H9 (cell line): ENCODE data around the gene INPP5A. TPM values are rescaled to one million over a fixed set of nuclear protein-coding genes. Genes with fewer than 3 reads are reported as not detected.

ENCODE experiments used
- DNase-seq: peaks from one replicate; pipeline ENCODE4 v3.0.0-alpha.2; 2017
- H2AFZ ChIP-seq: one replicate; pipeline ENCODE4 v1.6.1; 2013; ENCODE audit warnings: mild to moderate bottlenecking, low read length, control low read depth, moderate library complexity
- H2AK5ac ChIP-seq: 2 replicates; pipeline ENCODE4 v1.6.1; 2013; ENCODE audit warnings: low read length, control low read depth, mixed read lengths; ENCODE audit not compliant: insufficient read length
- H2BK120ac ChIP-seq: one replicate; pipeline ENCODE4 v1.6.1; 2013; ENCODE audit warnings: low read depth, mild to moderate bottlenecking, low read length, control low read depth, inconsistent platforms; ENCODE audit not compliant: poor library complexity, severe bottlenecking
- H2BK12ac ChIP-seq: 2 replicates; pipeline ENCODE4 v1.6.1; 2013; ENCODE audit warnings: low read length, control low read depth, mixed read lengths, low read depth; ENCODE audit not compliant: insufficient read length
- H2BK15ac ChIP-seq: 2 replicates; pipeline ENCODE4 v1.6.1; 2013; ENCODE audit warnings: low read depth, low read length, control low read depth
- H2BK20ac ChIP-seq: one replicate; pipeline ENCODE4 v1.6.1; 2013; ENCODE audit warnings: low read depth, mild to moderate bottlenecking, low read length, control low read depth, inconsistent platforms; ENCODE audit not compliant: poor library complexity, severe bottlenecking
- H2BK5ac ChIP-seq: 2 replicates; pipeline ENCODE4 v1.6.1; 2013; ENCODE audit warnings: low read length, control low read depth, mixed read lengths; ENCODE audit not compliant: insufficient read length
- H3K14ac ChIP-seq: 2 replicates; pipeline ENCODE4 v1.6.1; 2013; ENCODE audit warnings: low read length, control low read depth; ENCODE audit not compliant: insufficient read depth
- H3K18ac ChIP-seq: 2 replicates; pipeline ENCODE4 v1.6.1; 2013; ENCODE audit warnings: low read depth, mild to moderate bottlenecking, mixed read lengths, low read length, control low read depth; ENCODE audit not compliant: insufficient read length
- H3K23ac ChIP-seq: 2 replicates; pipeline ENCODE4 v1.6.1; 2013; ENCODE audit warnings: low read length, control low read depth, mixed read lengths, low read depth; ENCODE audit not compliant: insufficient read length
- H3K23me2 ChIP-seq: 2 replicates; pipeline ENCODE4 v1.6.1; 2013; ENCODE audit warnings: low read depth, mild to moderate bottlenecking, mixed read lengths, low read length, control low read depth; ENCODE audit not compliant: insufficient read length, poor library complexity, severe bottlenecking
- H3K27ac ChIP-seq: 2 replicates; pipeline ENCODE4 v1.5.1; 2013; ENCODE audit warnings: low read length, control low read depth, mixed read lengths, low read depth; ENCODE audit not compliant: insufficient read length
- H3K27me3 ChIP-seq: 2 replicates; pipeline ENCODE4 v1.6.1; 2013; ENCODE audit warnings: low read length, control low read depth, inconsistent platforms; ENCODE audit not compliant: insufficient read depth
- H3K4ac ChIP-seq: 2 replicates; pipeline ENCODE4 v1.6.1; 2013; ENCODE audit warnings: low read depth, mild to moderate bottlenecking, control low read depth, inconsistent platforms, low read length, moderate library complexity
- H3K4me1 ChIP-seq: 2 replicates; pipeline ENCODE4 v1.6.1; 2013; ENCODE audit warnings: low read length, control low read depth, inconsistent platforms; ENCODE audit not compliant: insufficient read depth
- H3K4me2 ChIP-seq: 2 replicates; pipeline ENCODE4 v1.6.1; 2013; ENCODE audit warnings: low read length, control low read depth, mixed read lengths; ENCODE audit not compliant: insufficient read length, insufficient read depth
- H3K56ac ChIP-seq: 2 replicates; pipeline ENCODE4 v1.6.1; 2013; ENCODE audit warnings: low read depth, mild to moderate bottlenecking, mixed read lengths, low read length, control low read depth; ENCODE audit not compliant: insufficient read length
- H3K79me1 ChIP-seq: 2 replicates; pipeline ENCODE4 v1.6.1; 2013; ENCODE audit warnings: low read depth, mild to moderate bottlenecking, moderate library complexity, low read length, control low read depth, inconsistent platforms; ENCODE audit not compliant: insufficient read depth, poor library complexity, severe bottlenecking
- H3K79me2 ChIP-seq: 2 replicates; pipeline ENCODE4 v1.6.1; 2013; ENCODE audit warnings: low read length, control low read depth, inconsistent platforms; ENCODE audit not compliant: insufficient read depth
- H3K9ac ChIP-seq: 2 replicates; pipeline ENCODE4 v1.6.1; 2013; ENCODE audit warnings: low read length, control low read depth, mixed read lengths; ENCODE audit not compliant: insufficient read length; ENCODE audit errors: extremely low read depth
- H3K9me3 ChIP-seq: one replicate; pipeline ENCODE4 v1.6.1; 2013; ENCODE audit warnings: low read depth, low read length, inconsistent platforms; ENCODE audit not compliant: control insufficient read depth
- H3T11ph ChIP-seq: one replicate; pipeline ENCODE4 v1.6.1; 2013; ENCODE audit warnings: mild to moderate bottlenecking, low read length, control low read depth, inconsistent platforms
- H4K20me1 ChIP-seq: one replicate; pipeline ENCODE4 v1.6.1; 2013; ENCODE audit not compliant: control insufficient read depth, insufficient read length, insufficient read depth
- H4K5ac ChIP-seq: 2 replicates; pipeline ENCODE4 v1.6.1; 2013; ENCODE audit warnings: low read depth, mild to moderate bottlenecking, mixed read lengths, low read length, control low read depth; ENCODE audit not compliant: insufficient read length
- H4K8ac ChIP-seq: replicated peaks from 2 replicates; pipeline ENCODE4 v1.6.1; 2013; ENCODE audit warnings: low read length, control low read depth, mixed read lengths, low read depth; ENCODE audit not compliant: insufficient read length
- H4K91ac ChIP-seq: 2 replicates; pipeline ENCODE4 v1.6.1; 2013; ENCODE audit warnings: low read depth, mild to moderate bottlenecking, moderate library complexity, mixed read lengths, low read length, control low read depth; ENCODE audit not compliant: insufficient read length
- H3K27ac Mint-ChIP-seq, 3 experiments: 2 replicates in 2 of 3; 3 replicates in 1 of 3; pipeline ENCODE4 v1.8.0; 2020 to 2021; ENCODE audit warnings: mixed read lengths in 3 of 3, mild to moderate bottlenecking in 1 of 3, moderate library complexity in 1 of 3
- H3K27me3 Mint-ChIP-seq: 2 replicates; pipeline ENCODE4 v1.8.0; 2021; ENCODE audit warnings: low read depth, mild to moderate bottlenecking, moderate library complexity, mixed read lengths
- H3K36me3 Mint-ChIP-seq, 3 experiments: 2 replicates in 2 of 3; 3 replicates in 1 of 3; pipeline ENCODE4 v1.8.0; 2020 to 2021; ENCODE audit warnings: low read depth in 3 of 3, mixed read lengths in 3 of 3; ENCODE audit not compliant: insufficient read depth in 1 of 3
- H3K4me1 Mint-ChIP-seq, 2 experiments: 2 replicates each; pipeline ENCODE4 v1.8.0; 2020; ENCODE audit warnings: mixed read lengths in 2 of 2
- H3K4me3 Mint-ChIP-seq, 2 experiments: 2 replicates in 1 of 2; 3 replicates in 1 of 2; pipeline ENCODE4 v1.8.0; 2020 to 2021; ENCODE audit warnings: mild to moderate bottlenecking in 2 of 2, mixed read lengths in 2 of 2, moderate library complexity in 1 of 2
- H3K9me3 Mint-ChIP-seq, 2 experiments: 2 replicates in 1 of 2; 3 replicates in 1 of 2; pipeline ENCODE4 v1.8.0; 2020; ENCODE audit warnings: mild to moderate bottlenecking in 2 of 2, mixed read lengths in 2 of 2, moderate library complexity in 1 of 2
- WGBS: extraction: QIAGEN DNeasy Blood & Tissue Kit; methylation state at CpG from one replicate; pipeline ENCODE4 v1.1.7; 2013; ENCODE audit warnings: missing lambda C conversion rate, low lambda C conversion rate, mixed read lengths; ENCODE audit not compliant: insufficient read length; ENCODE audit errors: extremely low coverage; 5-methylcytosine and 5-hydroxymethylcytosine counted together
- total RNA-seq: library from RNA; stranded (reverse); gene quantifications from 2 replicates; pipeline ENCODE4 v1.2.1, GENCODE V29; 2021
- TF ChIP-seq, protein P1 (sequence below): fragments of 200-600 bp; sonication (generic); conservative IDR thresholded peaks from 3 replicates; pipeline ENCODE4 v1.8.0; 2021; ENCODE audit warnings: antibody characterized with exemption, mild to moderate bottlenecking

The INPP5A gene
- total RNA-seq, 1 experiment from 2014 or later, result 17.7 TPM

- H3K23me2 ChIP-seq, result no peaks in the 10 kb centered on the region
- H3K9ac ChIP-seq, result no peak overlapping the region
- H3K27ac ChIP-seq, result no peak overlapping the region
- TF ChIP-seq, protein P1, sequence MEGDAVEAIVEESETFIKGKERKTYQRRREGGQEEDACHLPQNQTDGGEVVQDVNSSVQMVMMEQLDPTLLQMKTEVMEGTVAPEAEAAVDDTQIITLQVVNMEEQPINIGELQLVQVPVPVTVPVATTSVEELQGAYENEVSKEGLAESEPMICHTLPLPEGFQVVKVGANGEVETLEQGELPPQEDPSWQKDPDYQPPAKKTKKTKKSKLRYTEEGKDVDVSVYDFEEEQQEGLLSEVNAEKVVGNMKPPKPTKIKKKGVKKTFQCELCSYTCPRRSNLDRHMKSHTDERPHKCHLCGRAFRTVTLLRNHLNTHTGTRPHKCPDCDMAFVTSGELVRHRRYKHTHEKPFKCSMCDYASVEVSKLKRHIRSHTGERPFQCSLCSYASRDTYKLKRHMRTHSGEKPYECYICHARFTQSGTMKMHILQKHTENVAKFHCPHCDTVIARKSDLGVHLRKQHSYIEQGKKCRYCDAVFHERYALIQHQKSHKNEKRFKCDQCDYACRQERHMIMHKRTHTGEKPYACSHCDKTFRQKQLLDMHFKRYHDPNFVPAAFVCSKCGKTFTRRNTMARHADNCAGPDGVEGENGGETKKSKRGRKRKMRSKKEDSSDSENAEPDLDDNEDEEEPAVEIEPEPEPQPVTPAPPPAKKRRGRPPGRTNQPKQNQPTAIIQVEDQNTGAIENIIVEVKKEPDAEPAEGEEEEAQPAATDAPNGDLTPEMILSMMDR, result no peak
- H3K56ac ChIP-seq, result no peak overlapping the region
- H3K23ac ChIP-seq, result no peak overlapping the region
- H3K4me2 ChIP-seq, result no peak overlapping the region
- H3K79me2 ChIP-seq, result no peaks in the 10 kb centered on the region
- no peak overlapping the region for H3K18ac ChIP-seq
- no peaks in the 10 kb centered on the region for H4K20me1 ChIP-seq
- no peaks in the 10 kb centered on the region for H3K36me3 Mint-ChIP-seq
- H3K4me3 Mint-ChIP-seq, result no peak overlapping the region
- H2AK5ac ChIP-seq, result no peak overlapping the region
- H2AFZ ChIP-seq, result no peak overlapping the region
- H3K14ac ChIP-seq, result no peak overlapping the region
- H3K4ac ChIP-seq, result no peak overlapping the region
- no peak overlapping the region for H2BK15ac ChIP-seq
- H4K91ac ChIP-seq, result no peak overlapping the region
- H2BK120ac ChIP-seq, result no peak overlapping the region
- H2BK5ac ChIP-seq, result no peak overlapping the region
- H2BK12ac ChIP-seq, result no peak overlapping the region
- no peaks in the 10 kb centered on the region; the same call in 1 of the 2 replicates for H3K4me1 ChIP-seq
- no peak overlapping the region; a peak in 1 of 7 replicates for H3K27ac Mint-ChIP-seq
- no peaks in the 10 kb centered on the region for H3K9me3 ChIP-seq
- no peak overlapping the region for H4K5ac ChIP-seq
- H3K27me3 ChIP-seq, result no peaks in the 10 kb centered on the region
- H3K4me1 Mint-ChIP-seq, result peaks cover 6 to 11% of the 10 kb centered on the region in 2 experiments; a peak in 3 of 4 replicates
- no peaks in the 10 kb centered on the region for H3K79me1 ChIP-seq
- peaks cover 7 to 11% of the 10 kb centered on the region in 2 experiments; a peak in 3 of 5 replicates for H3K9me3 Mint-ChIP-seq
- no peak overlapping the region for H3T11ph ChIP-seq
- H3K27me3 Mint-ChIP-seq, result peaks cover 7% of the 10 kb centered on the region
- no peak overlapping the region for H4K8ac ChIP-seq
- WGBS, result no CpG with 5 or more reads among the region's 8 CpGs
- peak; percentile 10 for DNase-seq
- H2BK20ac ChIP-seq, result no peak overlapping the region
Measured at GRCh38 chr10:132641401-132641800, 103.8 kb downstream of the INPP5A start.
